PC-3 (cell line): ENCODE measurements around the gene ACCS.

Experiments
- EZH2phosphoT487 ChIP-seq: fragments of 300-600 bp; sonication (generic); IDR thresholded peaks from 2 replicates; pipeline ENCODE4 v1.6.1; 2018; ENCODE audit warnings: mild to moderate bottlenecking, antibody characterized with exemption, low read length, borderline replicate concordance
- TF ChIP-seq, protein P1 (sequence below): fragments of 300-600 bp; sonication (generic); conservative IDR thresholded peaks from 2 replicates; pipeline ENCODE4 v1.5.1; 2017; ENCODE audit warnings: antibody characterized with exemption, low read depth, mild to moderate bottlenecking, low read length

DNA sequence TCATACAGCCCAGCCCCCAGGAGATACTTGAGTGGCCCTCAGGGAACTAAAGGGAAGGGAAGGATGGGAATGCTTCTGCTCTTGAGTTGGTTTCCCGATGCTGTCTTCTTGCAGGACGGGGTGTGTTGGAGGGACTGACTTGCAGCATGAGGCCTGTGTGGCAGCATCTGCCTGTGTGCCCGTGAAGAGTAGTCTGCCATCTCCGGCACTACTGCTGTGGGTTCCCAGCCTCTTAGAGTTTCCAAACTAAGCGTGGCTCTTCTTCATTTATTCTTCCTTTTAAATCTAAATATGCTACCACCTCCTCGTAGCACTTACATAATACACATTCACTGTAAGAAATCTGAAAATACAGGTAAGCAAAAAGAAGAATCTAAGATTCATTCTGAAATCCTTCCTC, 42.2 kb downstream of the ACCS start:
- TF ChIP-seq, protein P1, sequence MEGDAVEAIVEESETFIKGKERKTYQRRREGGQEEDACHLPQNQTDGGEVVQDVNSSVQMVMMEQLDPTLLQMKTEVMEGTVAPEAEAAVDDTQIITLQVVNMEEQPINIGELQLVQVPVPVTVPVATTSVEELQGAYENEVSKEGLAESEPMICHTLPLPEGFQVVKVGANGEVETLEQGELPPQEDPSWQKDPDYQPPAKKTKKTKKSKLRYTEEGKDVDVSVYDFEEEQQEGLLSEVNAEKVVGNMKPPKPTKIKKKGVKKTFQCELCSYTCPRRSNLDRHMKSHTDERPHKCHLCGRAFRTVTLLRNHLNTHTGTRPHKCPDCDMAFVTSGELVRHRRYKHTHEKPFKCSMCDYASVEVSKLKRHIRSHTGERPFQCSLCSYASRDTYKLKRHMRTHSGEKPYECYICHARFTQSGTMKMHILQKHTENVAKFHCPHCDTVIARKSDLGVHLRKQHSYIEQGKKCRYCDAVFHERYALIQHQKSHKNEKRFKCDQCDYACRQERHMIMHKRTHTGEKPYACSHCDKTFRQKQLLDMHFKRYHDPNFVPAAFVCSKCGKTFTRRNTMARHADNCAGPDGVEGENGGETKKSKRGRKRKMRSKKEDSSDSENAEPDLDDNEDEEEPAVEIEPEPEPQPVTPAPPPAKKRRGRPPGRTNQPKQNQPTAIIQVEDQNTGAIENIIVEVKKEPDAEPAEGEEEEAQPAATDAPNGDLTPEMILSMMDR, result no peak
- TF ChIP-seq EZH2phosphoT487, result no peak
